KOPT-K1 (cell line): ENCODE data around the gene VSIG2.
"Not testable (repeated sequence)": the region's sequence is repeated elsewhere in the genome, so short reads cannot be mapped to it uniquely, and the experiment has no call there.

Experiments used
- H3K27ac ChIP-seq: fragments of 200-600 bp; sonication (generic); 2 replicates; pipeline ENCODE4 v1.5.1; 2016; ENCODE audit warnings: antibody characterized with exemption, mild to moderate bottlenecking, low read depth, low read length; ENCODE audit not compliant: poor library complexity, severe bottlenecking
- H3K36me3 ChIP-seq: fragments of 200-600 bp; sonication (generic); 2 replicates; pipeline ENCODE4 v1.5.1; 2017; ENCODE audit warnings: antibody characterized with exemption, mild to moderate bottlenecking, low read length, moderate library complexity; ENCODE audit not compliant: insufficient read depth
- H3K9me3 ChIP-seq: fragments of 200-600 bp; sonication (generic); 2 replicates; pipeline ENCODE4 v1.5.1; 2017; ENCODE audit warnings: antibody characterized with exemption, low read length, mild to moderate bottlenecking; ENCODE audit not compliant: insufficient read depth, poor library complexity, severe bottlenecking

Gene VSIG2

DNA sequence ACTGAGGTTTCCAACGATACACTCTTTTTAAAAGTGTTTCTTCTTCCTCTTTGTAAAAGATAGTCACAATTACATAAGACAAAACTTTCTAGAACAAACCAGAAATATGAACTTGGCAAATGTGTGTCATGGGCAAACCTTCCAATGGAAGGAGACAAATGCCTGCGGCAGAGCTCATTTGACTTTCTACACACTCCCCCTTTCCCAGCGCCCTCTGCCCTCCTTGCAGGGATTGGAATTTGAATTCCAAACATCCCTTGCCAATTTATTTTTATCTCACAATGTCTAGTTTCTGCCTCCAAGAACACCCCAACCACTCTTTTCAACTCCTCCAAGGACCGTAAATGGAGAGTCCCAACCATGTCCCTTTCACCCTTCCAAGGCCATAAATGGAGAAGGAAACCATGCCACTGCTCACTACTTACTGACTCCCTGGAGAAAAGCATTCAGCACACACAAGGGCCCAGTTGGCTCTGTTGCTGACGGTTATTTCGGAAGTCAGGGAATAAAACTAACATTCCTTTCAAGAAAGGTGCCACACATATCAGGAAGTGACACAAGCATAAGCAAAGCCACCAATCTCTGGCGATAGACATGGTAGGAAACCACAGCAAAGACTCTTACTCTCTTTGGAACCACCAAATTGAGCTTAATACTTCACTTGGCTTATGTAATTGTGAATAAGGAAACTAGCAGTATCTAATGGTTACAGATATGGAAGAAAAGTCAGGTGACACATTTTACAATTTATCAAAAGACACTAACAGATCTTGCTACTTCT lies 25.0 kb upstream of the VSIG2 start:
- Histone ChIP-seq H3K27ac (no peak overlapping the region), H3K9me3 (no peaks in the 10 kb centered on the region), H3K36me3 (no peaks in the 10 kb centered on the region)

DNA sequence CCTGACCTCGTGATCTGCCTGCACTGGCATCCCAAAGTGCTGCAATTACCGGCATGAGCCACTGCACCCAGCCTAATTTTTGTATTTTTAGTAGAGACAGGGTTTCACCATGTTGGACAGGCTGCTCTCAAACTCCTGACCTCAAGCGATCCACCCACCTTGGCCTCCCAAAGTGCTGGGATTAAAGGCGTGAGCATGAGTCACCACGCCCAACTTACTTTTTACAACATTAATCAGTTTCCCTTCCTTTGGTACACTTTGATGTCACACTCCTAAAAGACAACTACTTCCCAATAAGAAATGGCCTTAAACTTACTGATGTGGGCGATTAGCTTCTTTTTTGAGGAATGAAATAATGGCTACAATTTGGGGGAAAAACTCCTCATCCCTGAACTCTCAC lies 18.9 kb upstream of the VSIG2 start:
- H3K9me3 ChIP-seq, H3K27ac ChIP-seq: not testable (repeated sequence)
- peaks cover 21% of the 10 kb centered on the region for H3K36me3 ChIP-seq

GRCh38 chr11:124769806-124770774 lies 18.0 kb upstream of the VSIG2 start:
- Histone ChIP-seq H3K27ac (no peak overlapping the region), H3K9me3 (no peaks in the 10 kb centered on the region), H3K36me3 (peaks cover 21% of the 10 kb centered on the region)

DNA sequence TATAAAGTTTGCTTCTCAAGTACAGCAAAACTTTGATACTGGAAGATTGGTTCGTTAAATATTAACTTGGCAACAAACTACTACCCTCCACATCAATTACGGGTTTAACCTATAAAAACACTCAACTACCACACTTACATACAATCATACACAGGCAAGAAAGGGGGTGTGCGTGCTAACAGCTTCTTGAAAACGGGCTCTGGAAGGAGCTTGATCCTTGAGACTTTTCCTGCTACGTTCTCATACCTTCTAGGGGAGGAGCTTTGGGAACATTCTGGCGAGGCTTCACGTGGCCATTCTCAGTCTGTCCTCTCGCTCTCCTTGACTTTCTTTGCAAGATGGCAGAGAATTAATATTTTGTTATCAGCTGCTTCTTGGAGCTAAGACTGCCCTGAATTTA lies 16.9 kb upstream of the VSIG2 start:
- Histone ChIP-seq H3K36me3 (peaks cover 21% of the 10 kb centered on the region), H3K27ac (no peak overlapping the region), H3K9me3 (no peaks in the 10 kb centered on the region)

DNA sequence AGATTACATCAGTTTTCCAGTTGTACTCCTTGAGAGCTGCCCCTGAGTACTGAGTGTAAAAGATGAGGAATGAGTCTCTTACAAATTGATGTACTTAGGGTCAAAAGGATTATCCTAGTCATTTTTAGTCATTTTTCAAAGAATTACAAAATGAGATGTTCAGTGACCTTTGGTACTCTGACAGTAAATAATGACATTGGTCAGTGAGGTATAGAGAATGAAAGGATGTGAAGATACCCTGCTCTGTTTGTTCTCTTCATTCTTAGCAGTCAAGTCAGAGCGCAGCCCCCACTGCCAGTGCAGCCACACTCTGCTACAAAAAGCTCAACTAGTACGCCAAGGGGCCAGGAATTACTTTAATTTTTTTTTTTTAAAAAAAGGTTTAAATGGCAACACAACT lies 14.1 kb upstream of the VSIG2 start:
- Histone ChIP-seq H3K27ac (no peak overlapping the region), H3K9me3 (no peaks in the 10 kb centered on the region), H3K36me3 (peaks cover 14% of the 10 kb centered on the region)

- Histone ChIP-seq H3K27ac (no peak overlapping the region), H3K36me3 (peaks cover 12% of the 10 kb centered on the region; the same call in 1 of the 2 replicates), H3K9me3 (no peaks in the 10 kb centered on the region)
These were observed 11.3 kb upstream of the VSIG2 start for GRCh38 chr11:124763156-124763947.

DNA sequence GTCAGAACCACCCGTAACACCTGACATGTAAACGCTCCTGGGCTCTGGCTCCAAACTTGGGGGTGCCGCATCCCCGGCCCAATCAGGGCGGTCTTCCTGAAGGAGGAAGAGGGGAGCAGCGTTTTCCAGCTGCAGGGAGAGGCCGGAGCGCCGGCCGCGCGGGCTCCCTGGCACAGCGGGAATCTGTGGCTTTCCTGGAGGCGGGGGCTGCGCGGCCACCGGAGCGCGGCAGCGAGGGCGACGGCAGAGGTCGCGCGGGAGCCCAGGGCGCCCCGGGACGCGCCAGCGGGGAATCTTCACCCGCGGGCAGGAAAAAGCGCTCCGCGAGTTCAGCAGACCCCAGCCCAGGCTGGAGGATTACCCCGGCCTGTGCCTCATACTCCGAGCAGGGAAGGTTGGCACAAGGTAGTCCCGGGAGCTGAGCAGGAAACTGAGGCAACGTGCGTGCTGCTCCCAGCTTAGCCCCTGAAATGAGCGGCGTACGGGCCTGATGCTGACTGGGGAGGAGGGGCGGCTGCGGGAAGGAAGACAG lies 10.6 kb upstream of the VSIG2 start:
- Histone ChIP-seq H3K36me3 (peaks cover 12% of the 10 kb centered on the region; the same call in 1 of the 2 replicates), H3K9me3 (no peaks in the 10 kb centered on the region), H3K27ac (no peak overlapping the region)

DNA sequence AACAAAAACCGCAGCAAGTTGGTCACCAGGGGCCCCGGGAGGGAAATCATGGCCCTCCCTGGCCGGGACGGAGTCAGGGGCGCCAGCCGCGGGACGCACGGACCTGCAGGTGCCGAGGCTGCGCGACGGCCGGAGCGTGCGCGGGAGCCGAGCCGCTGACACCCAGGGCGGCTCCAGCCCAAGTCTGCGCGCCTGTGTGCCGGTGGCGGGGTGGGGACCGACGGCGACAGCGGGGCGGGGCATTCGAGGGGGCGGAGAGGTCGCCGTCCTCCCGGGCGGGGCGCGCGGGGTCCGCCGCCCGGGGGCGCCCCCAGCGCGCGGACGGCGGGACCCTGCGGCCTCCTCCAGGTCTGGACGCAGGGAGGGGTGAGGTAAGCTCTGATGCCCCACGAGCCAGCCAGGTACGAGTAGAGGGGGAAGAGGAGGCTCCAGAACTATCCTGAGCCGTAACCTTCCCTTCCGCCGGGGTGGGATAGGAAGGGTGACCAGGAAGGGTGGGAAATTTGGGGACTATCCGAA lies 10.1 kb upstream of the VSIG2 start, which contains the start of gene ESAM:
Gene ESAM, minus strand, starts transcription at position 186 of the 519 bp plus-strand sequence. Its CDS starts 136 bp downstream, at position 50.
- H3K27ac ChIP-seq, result no peak within 1 kb of the TSS
- no peaks in the 10 kb centered on the region for H3K9me3 ChIP-seq
- peaks cover 7% of the 10 kb centered on the region; the same call in 1 of the 2 replicates for H3K36me3 ChIP-seq

DNA sequence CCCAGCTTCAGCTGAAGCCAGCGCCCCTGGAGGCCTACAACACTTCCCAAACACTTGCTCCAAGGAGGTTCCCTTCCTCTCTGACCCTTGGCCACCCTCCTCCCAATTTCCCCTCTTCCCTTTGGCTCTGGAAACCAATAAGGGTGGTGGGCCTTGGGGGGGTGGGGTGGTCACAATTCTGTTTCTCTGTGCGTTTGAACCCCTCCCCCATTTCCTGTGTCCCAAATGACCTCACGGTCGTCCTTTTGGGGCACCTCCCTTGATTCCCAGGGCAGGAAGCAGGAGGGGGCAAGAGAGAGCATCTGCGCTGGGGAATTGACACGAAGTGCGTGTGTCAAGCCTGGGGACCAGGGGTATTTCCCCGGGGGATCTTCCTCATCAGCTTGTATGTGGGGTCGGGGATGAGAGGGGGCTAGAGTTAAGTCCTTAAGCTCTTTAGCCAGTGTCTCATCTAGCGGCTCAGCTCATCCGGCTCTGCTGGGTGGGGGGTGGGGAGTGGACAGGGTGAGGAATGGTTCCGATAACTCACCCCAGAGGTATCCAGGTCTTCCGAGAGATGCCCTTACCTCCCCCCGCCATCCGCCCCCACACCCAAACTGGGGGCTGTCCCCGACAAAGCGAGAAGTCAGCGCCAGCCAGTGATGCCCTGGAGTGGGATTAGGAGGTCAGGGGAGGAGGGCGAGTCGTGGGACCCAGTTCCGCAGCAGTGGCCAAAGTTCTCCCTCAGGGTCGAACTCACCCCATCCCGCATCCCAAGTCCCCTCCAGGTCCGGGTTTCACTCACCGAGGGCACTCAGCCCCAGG lies 9.4 kb upstream of the VSIG2 start:
- H3K9me3 ChIP-seq, result no peaks in the 10 kb centered on the region
- no peak overlapping the region for H3K27ac ChIP-seq
- H3K36me3 ChIP-seq, result 0 out of 2 replicates have a peak, but pooled peaks cover under 1% of the 10 kb centered on the region

- Histone ChIP-seq H3K27ac (no peak overlapping the region), H3K36me3 (no peaks in the 10 kb centered on the region), H3K9me3 (no peaks in the 10 kb centered on the region)
These were observed 8.8 kb upstream of the VSIG2 start for GRCh38 chr11:124760806-124761205.

DNA sequence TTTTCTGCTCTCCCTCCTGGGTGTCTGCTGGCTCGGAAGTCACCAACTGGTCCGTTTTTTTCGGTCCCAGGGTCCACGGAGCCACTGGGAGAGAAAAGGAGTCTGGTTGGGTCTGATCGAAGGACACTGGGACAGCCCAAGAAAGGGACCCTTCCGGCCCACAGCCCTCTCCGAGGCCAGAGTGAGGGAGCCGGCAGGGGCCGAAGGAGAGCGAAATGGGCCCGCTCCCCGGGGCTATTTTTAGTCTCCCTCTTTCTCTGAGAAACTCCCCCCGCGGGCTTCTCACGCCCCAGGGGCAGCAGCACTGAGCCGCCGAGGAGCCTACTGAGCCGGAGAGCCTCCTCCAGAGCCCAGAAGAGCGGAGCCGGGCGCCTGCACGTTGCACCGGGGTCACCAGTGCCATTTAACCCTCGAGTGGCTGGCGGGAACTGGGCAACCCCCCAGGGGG lies 8.2 kb upstream of the VSIG2 start:
- H3K36me3 ChIP-seq, result no peaks in the 10 kb centered on the region
- H3K27ac ChIP-seq, result no peak overlapping the region
- no peaks in the 10 kb centered on the region for H3K9me3 ChIP-seq

GRCh38 chr11:124759266-124760204 lies 7.5 kb upstream of the VSIG2 start:
- Histone ChIP-seq H3K9me3 (no peaks in the 10 kb centered on the region), H3K27ac (no peak overlapping the region), H3K36me3 (no peaks in the 10 kb centered on the region)
